Caco-2 (cell line): ENCODE results near the gene MMD. TPM values are rescaled to one million over a fixed set of nuclear protein-coding genes. Genes with fewer than 3 reads are reported as not detected.
"Not testable (repeated sequence)": the region's sequence is repeated elsewhere in the genome, so short reads cannot be mapped to it uniquely, and the experiment has no call there.

ENCODE experiments used
- BruUV-seq: library from RNA; stranded (reverse); fragments of 400-500 nt; replicated peaks from 2 replicates; lab custom pipeline; 2021; lab: Mats Ljungman, UMichigan
- CTCF ChIA-PET: fragments of 300-600 bp; sonication (Branson Sonifier 250); formaldehyde crosslinking; loops from one replicate; lab custom pipeline; 2022; ENCODE audit warnings: antibody characterized with exemption; lab: Charles Lee
- POLR2A ChIA-PET: fragments of 300-600 bp; sonication (Branson Sonifier 250); formaldehyde crosslinking; loops from one replicate; lab custom pipeline; 2022; ENCODE audit warnings: antibody characterized with exemption; lab: Charles Lee
- DNase-seq, 2 experiments: peaks; one replicate each; pipeline versions ENCODE4 v3.0.0 to v3.0.0-alpha.2; 2020 to 2022
- H3K27me3 ChIP-seq: replicated peaks from 2 replicates; pipeline ENCODE4 v1.6.0; 2011; ENCODE audit warnings: low read length; ENCODE audit not compliant: control insufficient read depth, insufficient read depth
- H3K36me3 ChIP-seq: 2 replicates; pipeline ENCODE4 v1.5.1; 2011; ENCODE audit warnings: low read length; ENCODE audit not compliant: control insufficient read depth, insufficient read depth
- H3K4me1 ChIP-seq: fragments of 250-450 bp; sonication (Bioruptor Pico); 2 replicates; pipeline ENCODE4 v1.5.1; 2020; ENCODE audit warnings: mild to moderate bottlenecking
- H3K4me3 ChIP-seq: 2 replicates; pipeline ENCODE4 v1.5.1; 2011; ENCODE audit warnings: low read depth, mild to moderate bottlenecking, control low read depth, low read length
- H3K9me3 ChIP-seq: fragments of 250-450 bp; sonication (Bioruptor Pico); 2 replicates; pipeline ENCODE4 v1.5.1; 2020; ENCODE audit warnings: mild to moderate bottlenecking, moderate library complexity
- H3K27ac Mint-ChIP-seq: one replicate; pipeline ENCODE4 v1.8.0; 2022; ENCODE audit warnings: mixed read lengths; ENCODE audit not compliant: unreplicated experiment
- H3K27me3 Mint-ChIP-seq: one replicate; pipeline ENCODE4 v1.8.0; 2022; ENCODE audit warnings: mixed read lengths; ENCODE audit not compliant: insufficient read depth, unreplicated experiment
- H3K36me3 Mint-ChIP-seq: one replicate; pipeline ENCODE4 v1.8.0; 2022; ENCODE audit warnings: mild to moderate bottlenecking, mixed read lengths; ENCODE audit not compliant: insufficient read depth, unreplicated experiment
- H3K4me1 Mint-ChIP-seq: one replicate; pipeline ENCODE4 v1.8.0; 2022; ENCODE audit warnings: low read depth, mixed read lengths; ENCODE audit not compliant: unreplicated experiment
- H3K4me3 Mint-ChIP-seq: one replicate; pipeline ENCODE4 v1.8.0; 2022; ENCODE audit warnings: mild to moderate bottlenecking, moderate library complexity, mixed read lengths; ENCODE audit not compliant: unreplicated experiment
- H3K9me3 Mint-ChIP-seq: one replicate; pipeline ENCODE4 v1.8.0; 2022; ENCODE audit warnings: mixed read lengths; ENCODE audit not compliant: unreplicated experiment
- CTCF ChIP-seq, 2 experiments: fragments of 200-600 bp in 1 of 2; IDR thresholded peaks; 1 replicate in 1 of 2; 2 replicates in 1 of 2; pipeline versions ENCODE4 v1.5.1 to v1.8.0; 2011 to 2022; ENCODE audit warnings: antibody characterized with exemption in 1 of 2, control low read depth in 1 of 2, inconsistent platforms in 1 of 2, low read depth in 1 of 2, low read length in 1 of 2, mild to moderate bottlenecking in 1 of 2, moderate library complexity in 1 of 2; ENCODE audit not compliant: insufficient read depth in 1 of 2, severe bottlenecking in 1 of 2, unreplicated experiment in 1 of 2
- intact Hi-C: fragments of 100-400 bp; cut with micrococcal nuclease; formaldehyde crosslinking; loops from one replicate; pipeline ENCODE4 v1.10.0; 2022; ENCODE audit not compliant: unreplicated experiment
- total RNA-seq: library from RNA; stranded (reverse); gene quantifications from 2 replicates; pipeline ENCODE4 v1.2.3, GENCODE V29; 2022

The MMD gene
- total RNA-seq, 1 experiment from 2014 or later = 38.6 TPM

- Histone ChIP-seq H3K4me3 (no peak overlapping the region), H3K27me3 (no peaks in the 10 kb centered on the region), H3K36me3 (no peaks in the 10 kb centered on the region), H3K9me3 (no peaks in the 10 kb centered on the region), H3K4me1 (peaks cover 9% of the 10 kb centered on the region)
- no peak for DNase-seq
- no TSS peak for BruUV-seq
- CTCF ChIA-PET = no interaction called here
- no peak for TF ChIP-seq CTCF (IDR thresholded peaks at IDR 0.05; ENCODE audit: insufficient read depth in 1 of 2, low read depth in 1 of 2, low read length in 1 of 2, severe bottlenecking in 1 of 2, unreplicated experiment in 1 of 2)
- intact Hi-C loops = no loop called here
- POLR2A ChIA-PET = no interaction called here
- no peaks in the 10 kb centered on the region for H3K9me3 Mint-ChIP-seq
- peaks cover 13% of the 10 kb centered on the region for H3K4me1 Mint-ChIP-seq
- no peak overlapping the region for H3K4me3 Mint-ChIP-seq
- H3K27me3 Mint-ChIP-seq = no peaks in the 10 kb centered on the region
- no peak overlapping the region for H3K27ac Mint-ChIP-seq
- H3K36me3 Mint-ChIP-seq = peaks cover 39% of the 10 kb centered on the region
These were observed 31.2 kb downstream of the MMD start for GRCh38 chr17:55390364-55390977.

- intact Hi-C loops, BruUV-seq, H3K27ac Mint-ChIP-seq, H3K9me3 ChIP-seq, DNase-seq, H3K27me3 Mint-ChIP-seq, CTCF ChIA-PET, H3K9me3 Mint-ChIP-seq, H3K4me3 Mint-ChIP-seq, H3K4me1 ChIP-seq, H3K27me3 ChIP-seq, H3K4me3 ChIP-seq, H3K36me3 ChIP-seq, H3K4me1 Mint-ChIP-seq, POLR2A ChIA-PET: not testable (repeated sequence)
- peaks cover 32% of the 10 kb centered on the region for H3K36me3 Mint-ChIP-seq
These were observed 31.9 kb downstream of the MMD start for GRCh38 chr17:55389715-55390114.

DNA sequence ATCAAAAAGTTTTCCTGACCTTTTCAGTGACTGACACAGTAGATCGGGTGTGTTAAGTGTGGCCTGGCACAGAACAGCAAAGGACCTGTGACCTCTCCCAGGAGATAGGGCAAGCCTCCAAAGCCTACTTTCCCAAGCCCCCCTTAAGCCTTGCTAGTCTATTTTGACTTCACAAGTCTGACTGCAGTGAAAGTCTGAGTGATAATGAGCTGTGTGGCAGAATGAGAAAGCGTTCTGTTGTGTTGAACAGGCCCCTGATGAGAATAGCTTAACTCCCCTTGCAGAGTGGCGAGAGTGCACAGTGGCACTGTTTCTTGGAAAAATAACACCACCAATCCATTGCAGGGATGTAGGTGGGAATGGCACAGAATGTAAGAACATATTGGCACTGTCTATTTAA lies 32.8 kb downstream of the MMD start:
- Histone ChIP-seq H3K4me3 (no peak overlapping the region), H3K4me1 (no peaks in the 10 kb centered on the region), H3K36me3 (no peaks in the 10 kb centered on the region), H3K9me3 (no peaks in the 10 kb centered on the region), H3K27me3 (no peaks in the 10 kb centered on the region)
- intact Hi-C loops = no loop called here
- H3K9me3 Mint-ChIP-seq = no peaks in the 10 kb centered on the region
- H3K4me1 Mint-ChIP-seq = no peaks in the 10 kb centered on the region
- BruUV-seq = no TSS peak
- peaks cover 24% of the 10 kb centered on the region for H3K36me3 Mint-ChIP-seq
- DNase-seq = no peak
- no peaks in the 10 kb centered on the region for H3K27me3 Mint-ChIP-seq
- H3K4me3 Mint-ChIP-seq = no peak overlapping the region
- CTCF ChIA-PET = interaction anchor here (0.6 kb wide), 1 partner anchor 325 kb away, joined by 9 read pairs; no protein-coding TSS in a partner anchor
- no peak for TF ChIP-seq CTCF (IDR thresholded peaks at IDR 0.05; ENCODE audit: insufficient read depth in 1 of 2, low read depth in 1 of 2, low read length in 1 of 2, severe bottlenecking in 1 of 2, unreplicated experiment in 1 of 2)
- H3K27ac Mint-ChIP-seq = no peak overlapping the region
- POLR2A ChIA-PET = interaction anchor here (0.6 kb wide), 1 partner anchor 1649 kb away, joined by 3 read pairs; no protein-coding TSS in a partner anchor
